HuH-7 (cell line): ENCODE data around the gene GRIA2.

Experiments used
- DNase-seq: peaks from one replicate; pipeline ENCODE4 v3.0.0; 2011; ENCODE audit warnings: low spot score

Gene GRIA2

GRCh38 chr4:157372567-157372966 is 152.0 kb downstream of the GRIA2 start:
- no peak for DNase-seq

- DNase-seq, result no peak
These were observed 169.2 kb downstream of the GRIA2 start for GRCh38 chr4:157389741-157390140.

DNA sequence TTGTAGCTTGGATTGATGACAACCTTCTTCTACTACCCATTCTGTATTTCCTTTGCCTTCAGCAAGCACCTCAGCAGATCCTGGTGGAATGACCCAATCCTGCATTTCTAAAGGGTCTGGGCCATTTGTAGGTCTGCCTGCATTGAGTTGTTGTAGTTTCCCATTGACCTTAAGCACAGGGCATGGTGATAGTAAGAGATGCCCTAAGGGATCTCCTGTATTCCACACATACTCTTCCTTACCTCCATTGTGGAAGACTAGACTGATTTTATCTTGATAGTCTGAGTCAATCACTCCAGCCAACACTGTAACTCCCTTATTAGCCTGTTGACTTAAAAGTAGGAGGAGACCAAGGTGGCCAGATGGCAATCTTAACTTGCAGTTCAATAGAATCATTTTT is 184.5 kb downstream of the GRIA2 start:
- no peak for DNase-seq
